Measurements from ENCODE around the gene TRIM33. TPM values are rescaled to one million over a fixed set of nuclear protein-coding genes. Genes with fewer than 3 reads are reported as not detected.

TRIM33 gene
- total RNA-seq, result 14.1 and 14.2 TPM in 2 replicates

DNA sequence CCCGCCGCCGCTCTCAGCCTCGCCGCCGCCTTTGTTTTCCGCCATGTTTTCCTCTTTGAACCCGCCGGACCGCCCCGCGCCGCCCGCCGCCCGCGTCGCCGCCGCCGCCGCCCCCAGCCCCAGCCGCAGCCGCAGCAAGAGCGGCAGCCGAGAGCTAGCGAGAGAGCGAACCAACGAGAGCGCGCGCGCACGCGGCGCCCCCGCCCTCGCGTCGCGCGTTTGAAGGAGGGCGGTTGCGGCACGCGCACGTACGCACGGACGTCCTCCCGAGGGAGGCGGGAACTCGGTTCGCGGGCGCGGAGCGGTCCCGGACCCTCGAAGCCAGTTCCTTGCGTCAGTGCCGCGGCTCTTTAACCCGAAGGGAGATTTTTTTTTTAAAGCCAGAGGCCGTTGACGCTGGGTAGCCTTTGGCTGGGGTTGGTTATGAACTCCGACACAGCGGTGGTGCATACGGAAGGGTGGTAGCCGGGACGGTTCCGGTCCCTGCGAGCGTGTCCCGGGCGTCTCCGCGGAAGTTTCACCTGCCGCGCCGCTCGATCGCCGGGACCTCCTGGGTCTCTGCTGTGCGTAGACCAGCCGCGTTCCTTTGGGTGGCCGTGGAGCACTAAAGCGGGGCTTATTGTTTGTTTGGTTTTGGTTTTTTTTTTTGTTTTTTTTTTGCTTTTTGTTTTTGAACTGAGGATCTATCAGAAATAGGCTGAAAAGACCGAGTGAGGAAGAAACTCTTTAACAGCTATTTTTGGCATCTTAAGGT is at the start of gene TRIM33:
TRIM33 (minus strand) TSS at position 172 of the 754 bp plus-strand sequence; CDS start at position 45, 127 bp downstream.

Other genes starting within 250 kb of the TRIM33 start
- 43.3 and 46.2 TPM in 2 replicates for gene BCAS2, start 70.4 kb upstream of the TRIM33 start, total RNA-seq
- 1.00 and 1.2 TPM in 2 replicates for gene DENND2C, start 158.8 kb upstream of the TRIM33 start, total RNA-seq
- gene AMPD1, start 184.3 kb upstream of the TRIM33 start, total RNA-seq, result not detected in 2 replicates
- gene NRAS, start 205.6 kb upstream of the TRIM33 start, total RNA-seq, result 92.3 and 95.1 TPM in 2 replicates
- 700 and 788 TPM in 2 replicates for gene CSDE1, start 246.8 kb upstream of the TRIM33 start, total RNA-seq

All from mammary microvascular endothelial cell (primary cell).